Activated gamma-delta T cell treated with Interleukin-2 at 50 U/mL for 16 hours (primary cell): Measurements from ENCODE around the gene TTBK2.

Experiments used
- DNase-seq: peaks from one replicate; pipeline ENCODE4 v3.0.0-alpha.2; 2020

Gene TTBK2

DNA sequence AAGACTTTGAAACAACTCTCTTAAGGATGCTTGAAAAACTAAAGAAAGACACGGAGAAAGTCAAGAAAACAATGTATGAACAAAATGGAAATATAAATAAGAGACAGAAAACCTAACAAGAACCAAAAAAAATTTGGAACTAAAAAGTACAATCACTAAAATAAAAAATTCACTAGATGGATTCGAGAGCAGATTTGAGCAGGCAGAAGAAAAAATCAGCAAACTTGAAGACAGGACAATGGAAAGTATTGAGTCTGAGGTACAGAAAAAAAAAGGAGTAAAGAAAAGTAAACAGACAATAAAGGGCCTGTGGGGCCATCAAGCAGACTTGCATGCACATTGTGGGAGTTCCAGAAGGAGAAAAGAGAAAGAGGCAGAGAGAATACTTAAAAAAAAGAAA, 170.3 kb downstream of the TTBK2 start:
- no peak for DNase-seq

DNA sequence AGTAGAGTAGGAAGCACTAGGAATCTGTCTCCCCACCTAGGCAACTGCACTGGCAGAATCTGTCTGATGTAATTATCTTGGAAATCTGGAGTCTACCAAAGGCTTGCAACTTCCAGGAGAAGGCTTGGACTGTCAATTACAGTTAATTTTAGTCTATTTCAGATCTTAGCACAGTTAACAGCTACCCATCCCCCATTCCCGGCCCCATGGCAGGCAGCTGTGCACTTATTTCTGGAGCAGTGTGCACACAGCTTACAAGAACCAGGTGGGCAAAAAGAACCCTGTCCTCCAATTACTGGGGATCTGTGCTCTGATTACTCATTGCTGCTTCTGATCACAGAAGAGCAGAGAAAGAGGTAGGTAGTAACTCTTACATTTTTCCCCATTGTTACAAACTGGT, 171.3 kb downstream of the TTBK2 start:
- no peak for DNase-seq

DNA sequence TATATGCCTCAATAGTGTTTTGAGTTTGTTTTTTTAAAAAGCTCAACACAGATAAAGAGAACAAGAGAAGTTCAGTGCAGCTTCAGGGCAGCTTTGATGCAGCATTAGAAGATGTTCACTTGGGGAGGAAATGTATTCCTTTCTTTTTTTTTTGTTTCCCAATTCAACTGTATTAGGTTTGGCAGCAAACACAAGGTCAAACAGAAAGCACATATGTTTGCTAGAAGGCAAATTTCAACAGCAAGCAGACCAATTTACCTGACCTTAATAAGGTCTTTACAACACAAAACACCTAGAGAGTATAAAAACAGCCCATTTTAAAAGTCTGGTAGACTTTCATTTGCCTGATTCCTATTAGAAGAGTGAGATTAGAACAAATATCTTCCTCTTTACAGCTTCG, 176.4 kb downstream of the TTBK2 start:
- DNase-seq = no peak

DNA sequence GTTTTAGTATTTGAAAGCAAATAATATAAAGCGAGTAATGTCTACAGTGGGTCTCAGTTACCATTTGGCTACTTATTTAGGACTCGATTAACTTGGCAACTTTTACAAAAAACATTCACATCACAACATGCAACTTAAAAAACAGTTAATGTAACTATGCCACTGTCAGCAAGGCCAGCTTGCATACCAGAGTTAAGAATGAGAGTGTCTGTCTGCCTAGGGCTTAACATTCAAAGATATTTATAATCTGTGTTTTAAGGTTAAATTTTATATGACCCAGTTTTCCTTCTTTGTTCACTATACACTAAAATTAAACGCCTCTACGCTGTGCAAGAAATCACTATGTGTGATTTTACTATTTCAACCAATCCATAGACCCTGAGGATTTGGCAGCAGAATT, 178.4 kb downstream of the TTBK2 start:
- no peak for DNase-seq

DNA sequence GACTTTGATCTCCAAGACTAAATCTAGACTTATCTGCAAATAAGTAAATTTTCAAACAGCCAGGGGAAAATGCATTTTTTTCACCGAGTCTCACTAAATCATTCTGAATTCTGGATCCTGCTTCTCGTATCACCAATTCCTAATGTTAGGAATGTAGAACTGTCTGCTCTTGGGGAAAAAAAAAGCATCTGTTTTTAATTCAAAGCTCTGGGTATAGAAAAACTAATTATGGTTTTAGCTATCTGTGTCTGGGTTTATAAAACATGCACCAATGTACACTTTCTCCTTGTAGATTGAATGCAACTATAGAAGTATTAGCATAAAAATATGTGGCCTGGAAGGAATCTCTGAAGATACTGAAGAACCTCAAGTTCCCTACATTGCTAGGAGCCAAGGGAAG, 178.9 kb downstream of the TTBK2 start:
- DNase-seq = no peak

DNA sequence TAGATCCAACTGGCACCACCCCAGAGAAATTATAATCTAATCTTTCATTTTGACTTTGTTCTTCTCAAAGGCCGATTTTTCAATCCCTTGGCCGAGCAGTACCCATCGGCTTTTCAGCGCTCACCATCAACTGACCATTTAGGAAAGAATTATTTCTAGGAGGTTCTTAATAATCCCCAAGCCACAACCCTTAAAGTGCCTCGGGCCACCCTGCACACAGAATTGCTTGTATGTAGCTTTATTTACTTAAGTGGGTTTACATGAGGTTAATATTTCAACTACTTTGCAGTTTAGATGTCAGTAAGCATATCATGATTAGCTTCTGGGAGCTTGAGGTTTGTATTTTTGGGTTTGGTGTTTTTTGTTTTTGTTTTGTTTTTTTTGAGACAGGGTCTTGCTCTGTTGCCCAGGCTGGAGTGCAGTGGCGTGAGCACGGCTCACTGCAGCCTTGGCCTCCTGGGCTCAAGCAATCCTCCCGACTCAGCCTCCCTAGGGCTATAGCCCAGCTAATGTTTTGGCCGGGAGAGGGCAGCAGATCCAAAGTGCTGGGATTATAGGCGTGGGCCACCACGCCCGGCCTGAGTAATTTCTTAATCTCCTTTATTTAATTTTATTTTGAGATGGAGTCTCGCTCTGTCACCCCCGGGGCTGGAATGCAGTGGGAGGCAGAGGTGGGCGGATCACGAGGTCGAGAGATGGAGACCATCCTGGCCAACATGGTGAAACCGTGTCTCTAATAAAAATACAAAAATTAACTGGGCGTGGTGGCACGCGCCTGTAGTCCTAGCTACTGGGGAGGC, 182.8 kb downstream of the TTBK2 start:
- DNase-seq = no peak

DNA sequence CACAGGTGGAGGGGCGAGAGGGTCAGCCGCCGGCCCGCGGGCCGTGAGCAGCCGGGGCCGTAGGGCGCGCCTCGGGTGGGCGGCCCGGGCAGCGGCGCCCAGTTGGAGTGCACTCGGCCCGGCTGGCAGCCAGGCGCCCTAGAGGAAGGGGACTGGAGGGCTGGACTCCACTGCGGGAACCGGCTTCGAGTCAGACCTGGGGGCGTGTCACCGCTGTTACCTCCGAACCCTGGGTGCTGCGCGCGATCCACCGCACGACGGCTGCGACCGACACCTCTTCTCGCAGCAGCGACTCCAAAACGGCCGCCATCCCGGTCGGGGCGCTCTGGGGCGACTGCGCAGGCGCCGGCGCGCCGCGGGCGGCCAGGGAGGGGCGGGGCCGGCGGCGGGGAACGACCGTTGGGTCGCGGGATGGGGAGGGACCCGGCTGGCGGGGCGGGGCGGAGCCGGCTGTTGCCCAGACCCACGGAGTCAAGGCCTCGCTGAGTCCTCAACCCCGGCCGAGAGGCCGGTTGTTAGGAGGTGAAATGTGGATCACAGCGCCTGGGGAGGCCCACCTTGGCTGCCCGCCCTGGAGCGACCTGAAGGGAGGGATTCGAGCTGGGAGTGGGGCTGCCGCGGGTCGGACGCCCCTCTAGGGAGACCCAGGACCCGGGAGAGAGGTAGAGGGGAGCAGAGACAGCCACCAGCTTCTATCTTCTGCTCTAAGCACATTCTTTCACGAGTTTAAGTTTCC, 183.6 kb downstream of the TTBK2 start, which contains the start of gene CDAN1:
CDAN1 (minus strand) TSS at position 336 of the 736 bp plus-strand sequence; CDS start at position 310, 26 bp downstream.
- DNase-seq = peak; percentile 91

DNA sequence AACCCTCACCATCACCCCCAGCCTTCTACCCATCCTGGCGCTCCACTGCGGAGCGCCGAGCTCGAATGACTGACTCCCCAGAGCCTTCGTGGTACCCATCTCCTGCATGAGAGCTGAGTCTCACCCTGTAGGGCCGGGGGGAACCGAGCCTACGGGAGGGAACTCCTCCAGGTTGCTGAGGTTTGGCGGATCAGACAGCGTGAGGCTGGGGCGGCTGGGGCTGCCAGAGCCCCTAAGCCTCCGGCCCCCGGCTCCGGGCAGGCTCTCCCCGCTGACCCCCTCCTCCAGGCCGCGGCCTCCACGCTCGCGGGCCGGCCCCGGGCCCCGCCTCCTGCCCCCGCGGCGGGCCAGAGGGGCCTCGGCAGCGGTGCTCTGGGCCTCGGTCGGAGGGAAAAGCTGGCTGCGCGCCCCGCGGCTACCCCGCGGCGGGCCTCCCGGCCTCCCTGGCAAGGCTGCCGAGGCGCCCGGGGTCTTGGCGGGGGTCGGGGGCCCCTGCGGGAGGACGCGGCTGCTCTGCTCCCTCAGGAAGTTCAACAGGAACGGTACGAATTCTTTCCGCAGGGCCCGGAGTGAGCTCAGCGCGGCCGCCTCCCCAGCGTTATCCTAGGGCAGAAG, 184.3 kb downstream of the TTBK2 start:
- no peak for DNase-seq

DNA sequence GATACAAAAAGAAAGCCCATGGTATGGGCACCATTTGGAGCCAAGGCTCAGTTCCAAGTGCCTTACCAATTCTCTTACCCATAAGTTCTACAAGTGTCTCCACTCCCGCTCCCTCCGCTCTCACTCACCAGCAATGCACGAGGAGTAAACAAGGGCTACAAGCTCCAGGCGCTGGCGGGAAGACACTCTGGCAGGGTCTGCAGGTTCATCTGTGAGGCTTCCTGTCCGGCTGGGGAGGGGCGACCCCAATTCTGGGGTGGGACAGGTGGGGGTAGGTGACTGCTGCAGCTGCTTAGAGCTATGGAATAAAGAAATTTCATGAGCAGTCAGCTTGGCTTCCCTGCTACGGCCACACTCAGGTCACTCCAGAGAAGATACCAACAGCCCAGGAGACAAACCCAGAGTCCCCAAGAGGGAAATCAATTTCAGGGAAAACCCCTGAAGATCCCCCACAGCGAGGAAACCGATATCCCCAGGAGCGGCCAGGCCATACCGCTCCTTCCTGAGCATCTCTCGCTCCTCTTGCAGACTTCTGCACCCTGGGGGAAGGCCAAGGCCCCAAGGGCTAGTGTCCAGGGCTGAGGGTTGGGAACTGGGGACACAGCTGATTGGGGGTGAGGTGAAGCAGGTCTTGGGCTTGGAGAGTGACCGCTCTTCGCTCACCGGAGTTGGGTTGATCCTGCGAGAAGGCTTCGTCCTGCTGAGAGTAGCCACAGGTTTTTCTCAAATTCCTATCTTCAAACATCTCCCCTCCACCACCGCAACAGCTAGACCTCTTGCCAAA, 185.0 kb downstream of the TTBK2 start:
- DNase-seq = no peak

DNA sequence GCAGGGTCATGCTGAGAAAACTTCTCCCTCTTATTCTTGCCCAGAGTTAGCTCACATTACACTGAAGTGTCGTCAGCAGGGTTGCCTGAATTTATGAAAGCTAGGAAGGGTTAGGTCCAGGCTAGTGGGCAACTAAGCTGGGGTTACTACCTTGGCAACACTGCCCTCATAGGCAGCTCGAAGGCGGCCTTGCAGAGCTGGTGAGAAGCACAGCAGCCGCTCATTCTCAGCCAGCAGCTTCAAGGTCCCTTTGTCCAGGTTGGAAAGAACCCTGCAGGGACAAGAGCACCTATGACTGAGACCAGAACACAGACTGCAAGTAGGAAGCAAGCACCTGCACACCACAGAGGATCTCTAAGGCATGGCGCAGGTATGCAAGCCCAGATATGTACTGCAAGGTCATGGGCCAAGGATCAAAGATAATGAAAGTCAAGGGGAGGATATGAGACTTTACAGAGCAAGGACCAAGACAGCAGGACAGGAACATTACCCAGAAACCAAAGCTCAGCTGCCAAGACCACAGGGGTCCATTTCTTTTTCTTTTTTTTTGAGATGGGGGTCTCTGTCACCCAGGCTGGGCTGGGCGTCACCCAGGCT, 186.4 kb downstream of the TTBK2 start:
- no peak for DNase-seq

DNA sequence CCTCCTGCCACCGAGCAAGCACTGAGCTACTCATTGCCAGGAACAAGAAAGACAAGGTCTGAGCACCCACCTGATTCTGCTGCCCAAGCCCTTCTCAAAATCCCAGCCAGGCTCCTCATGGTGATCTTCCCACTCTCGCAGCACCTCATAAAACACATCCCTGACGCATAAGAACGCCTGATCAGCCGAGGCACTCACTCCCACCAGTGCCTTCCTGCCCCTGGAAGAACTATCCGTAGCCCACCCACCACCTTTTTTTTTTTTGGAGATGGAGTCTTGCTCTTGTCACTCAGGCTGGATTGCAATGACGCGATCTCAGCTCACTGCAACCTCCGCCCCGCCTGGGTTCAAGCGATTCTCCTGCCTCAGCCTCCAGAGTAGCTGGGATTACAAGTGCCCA, 187.6 kb downstream of the TTBK2 start:
- no peak for DNase-seq

DNA sequence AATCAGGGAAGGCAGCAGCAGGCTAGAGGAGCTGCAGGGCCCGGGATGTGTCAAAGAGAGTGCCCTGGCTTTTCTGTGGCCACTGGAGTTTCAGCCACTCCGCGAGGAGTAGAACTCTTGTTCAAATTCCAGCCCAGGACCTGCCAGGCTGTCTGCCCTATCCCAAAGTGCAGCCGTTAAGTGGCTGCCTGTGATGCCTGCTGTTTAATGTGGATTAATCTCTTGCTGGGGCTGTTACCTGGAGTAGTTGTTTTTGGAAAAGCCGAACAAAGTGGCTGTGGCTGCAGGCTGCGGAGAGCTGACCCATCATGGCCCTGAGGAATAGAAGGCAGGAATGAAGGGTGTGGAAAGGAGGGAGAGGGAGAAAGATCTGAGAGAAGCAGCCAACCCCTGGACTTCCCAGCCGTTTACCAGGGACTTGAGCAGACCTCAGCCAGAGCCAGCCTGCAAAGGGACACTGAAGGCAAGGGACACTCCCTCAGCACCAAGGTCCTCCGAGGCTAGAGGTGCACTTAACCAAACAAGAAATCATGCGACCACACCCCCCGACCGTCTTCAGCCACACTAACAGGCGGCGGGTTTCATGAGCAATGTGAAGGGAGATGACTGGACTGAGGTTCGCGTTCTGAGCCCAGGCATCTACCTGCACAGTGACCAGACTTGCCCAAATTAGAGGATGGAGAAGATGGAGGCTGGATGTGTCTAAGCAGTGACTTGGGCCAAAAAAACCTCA, 188.3 kb downstream of the TTBK2 start:
- no peak for DNase-seq

DNA sequence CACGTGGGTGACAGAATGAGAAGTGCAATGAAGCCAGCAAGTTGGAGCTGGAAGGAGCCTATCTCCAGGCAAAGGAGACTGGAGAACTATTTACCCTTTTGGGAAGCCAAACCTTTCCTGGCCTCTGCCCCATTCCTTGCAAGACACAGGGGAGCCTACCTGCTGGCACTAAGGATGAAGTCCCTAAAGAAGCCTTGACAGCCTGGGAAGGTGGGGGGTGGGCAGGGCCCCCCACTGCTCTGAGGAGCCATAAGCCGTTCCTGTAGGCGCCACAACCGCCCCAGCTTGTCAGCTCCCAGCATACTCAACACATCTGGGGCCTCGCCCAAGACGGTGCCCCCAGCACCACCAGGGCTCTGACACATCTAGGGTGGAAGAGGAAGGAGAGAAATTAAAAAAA, 189.1 kb downstream of the TTBK2 start:
- no peak for DNase-seq

DNA sequence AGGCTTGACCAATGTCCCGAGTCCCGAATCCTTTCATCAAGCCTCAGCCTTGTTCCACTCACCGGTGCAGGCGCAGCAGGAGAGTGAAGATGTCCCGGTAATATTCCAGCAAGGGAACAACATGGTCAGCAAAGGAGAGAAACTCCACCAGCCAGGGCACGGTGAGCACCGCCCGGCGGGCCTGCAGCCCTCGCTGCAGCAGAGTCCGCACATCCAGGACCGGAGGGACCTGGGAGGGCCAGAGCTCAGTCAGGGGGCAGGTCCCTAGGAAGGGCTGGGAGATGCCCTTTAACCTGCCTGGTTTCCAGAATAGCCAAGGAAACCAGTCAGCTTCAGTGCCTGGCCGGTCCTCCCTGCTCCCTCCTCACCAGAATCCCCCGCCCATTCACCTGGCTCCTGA, 190.0 kb downstream of the TTBK2 start:
- DNase-seq = no peak

DNA sequence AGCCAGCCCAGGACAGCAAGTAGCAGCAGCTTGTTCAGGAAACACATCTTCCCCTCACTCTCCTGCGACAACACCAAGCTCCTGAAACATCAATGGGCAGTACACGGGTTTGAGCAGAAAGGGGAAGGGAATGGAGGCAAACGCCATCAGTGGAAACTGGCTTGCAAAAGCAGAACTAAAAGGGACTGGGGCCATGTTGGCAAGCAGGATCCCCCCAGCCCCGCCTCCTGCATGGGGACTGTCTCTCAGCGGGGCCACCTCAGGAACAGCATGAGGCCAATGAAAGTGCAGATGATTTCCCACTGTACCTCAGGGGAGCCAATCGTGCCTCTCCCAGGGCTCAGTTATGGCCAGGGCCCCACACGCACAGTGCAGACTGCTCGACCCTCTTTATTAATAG, 190.4 kb downstream of the TTBK2 start:
- DNase-seq = no peak

DNA sequence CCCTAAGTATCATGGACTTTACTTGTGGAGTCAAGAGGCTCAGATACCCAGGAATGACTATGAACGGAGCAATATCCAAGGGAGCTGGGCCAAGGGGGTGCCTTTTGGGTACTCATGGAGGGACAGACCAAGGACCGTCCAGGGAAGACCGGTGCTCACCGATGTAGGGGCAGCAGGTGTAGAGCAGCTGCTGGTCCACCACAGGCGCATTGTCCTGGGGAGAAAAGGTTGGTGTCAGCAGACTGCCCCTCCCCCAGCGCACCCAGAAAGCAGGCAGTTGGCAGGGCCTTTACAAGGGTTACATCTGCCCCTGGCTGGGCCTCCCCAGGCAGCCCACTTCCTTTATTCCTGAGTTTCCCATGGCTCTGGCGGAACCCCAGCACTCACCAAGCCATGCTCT, 191.2 kb downstream of the TTBK2 start:
- no peak for DNase-seq

DNA sequence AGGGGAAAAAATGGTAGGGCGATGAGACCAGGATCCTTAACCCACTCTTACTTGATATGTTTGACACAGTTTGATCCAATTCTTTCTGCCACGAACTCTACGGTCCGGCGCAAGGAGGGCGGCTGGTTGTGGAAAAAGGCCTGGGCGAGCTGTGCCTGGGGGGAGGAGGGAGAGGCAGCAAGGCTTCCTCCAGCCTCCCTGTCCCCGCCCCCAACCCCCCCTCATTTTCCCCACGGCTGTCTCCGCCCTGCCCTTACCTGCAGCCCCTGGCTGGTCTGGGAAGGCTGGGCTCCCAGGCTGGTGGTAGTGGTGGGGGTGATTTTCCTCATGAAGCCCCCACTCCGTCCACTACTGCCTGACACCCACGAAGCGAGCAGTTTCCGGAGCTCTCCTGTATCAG, 191.6 kb downstream of the TTBK2 start:
- DNase-seq = no peak

DNA sequence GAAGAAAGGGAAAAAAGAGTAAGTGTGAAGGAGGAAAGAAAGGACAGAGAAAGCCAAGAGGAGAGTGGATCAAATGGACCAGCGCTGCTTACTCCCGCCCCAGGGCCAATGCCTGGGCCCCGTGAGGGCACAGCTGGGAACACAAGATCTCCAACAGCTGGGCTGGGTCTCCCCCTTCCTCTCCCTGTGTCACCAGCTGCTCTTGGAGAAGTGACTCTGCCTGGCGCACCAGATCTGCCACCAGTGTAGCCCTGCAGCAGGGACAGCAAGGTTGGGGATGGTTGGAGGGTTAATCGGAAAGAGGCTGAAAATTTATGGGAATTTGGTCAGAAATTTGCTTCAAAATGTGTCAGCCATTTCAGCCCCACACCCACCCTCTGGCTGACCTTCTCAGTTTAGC, 192.0 kb downstream of the TTBK2 start:
- no peak for DNase-seq

DNA sequence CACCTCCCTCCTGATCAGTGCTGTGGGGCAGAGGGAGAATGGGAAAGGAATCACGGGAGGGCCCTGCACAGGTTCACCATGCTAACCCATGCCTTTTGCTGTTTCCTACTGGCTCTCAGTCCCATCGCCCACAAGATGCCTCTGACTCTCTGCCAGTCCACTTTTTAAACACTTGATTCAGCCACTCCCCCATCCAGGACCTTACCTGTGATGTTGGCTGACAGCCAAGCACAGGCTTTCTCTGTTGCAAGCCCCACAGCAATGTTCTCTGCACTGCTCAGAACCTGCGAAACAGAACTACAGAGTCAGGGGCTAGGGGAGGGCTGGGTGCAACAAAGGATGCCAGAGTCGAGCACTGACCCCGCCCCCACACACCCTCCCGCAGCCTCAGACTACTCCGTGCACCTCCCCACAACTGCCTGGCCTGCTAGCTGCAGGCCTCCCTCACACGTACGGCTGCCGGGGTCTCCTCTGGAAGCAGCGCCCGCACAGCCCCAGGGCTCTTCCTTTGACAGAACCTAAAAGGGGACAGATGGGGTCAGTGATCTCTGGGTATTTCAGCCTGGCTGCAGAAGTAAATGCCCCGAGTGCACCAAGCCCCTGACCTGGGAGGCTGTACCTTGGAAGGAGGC, 192.7 kb downstream of the TTBK2 start:
- DNase-seq = no peak

DNA sequence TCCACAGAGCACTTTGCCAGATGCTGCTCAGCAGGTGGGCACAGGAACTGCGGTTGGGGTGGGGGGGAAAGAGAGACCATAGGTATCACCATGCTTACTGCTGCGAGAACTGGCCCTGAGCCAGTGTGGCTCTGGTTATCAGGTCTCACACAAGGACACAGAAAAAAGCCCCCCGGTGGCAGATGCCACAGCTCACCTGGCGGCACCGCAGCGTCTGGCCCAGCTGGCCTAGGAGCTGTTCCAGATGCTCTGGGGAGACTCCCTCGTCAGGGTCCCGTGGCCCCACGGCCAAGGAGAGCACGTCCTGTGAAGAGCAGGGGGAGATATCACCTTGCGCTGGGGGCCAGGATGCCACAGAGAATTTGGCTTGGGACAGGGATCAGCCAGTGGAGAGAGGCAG, 194.5 kb downstream of the TTBK2 start:
- DNase-seq = no peak

DNA sequence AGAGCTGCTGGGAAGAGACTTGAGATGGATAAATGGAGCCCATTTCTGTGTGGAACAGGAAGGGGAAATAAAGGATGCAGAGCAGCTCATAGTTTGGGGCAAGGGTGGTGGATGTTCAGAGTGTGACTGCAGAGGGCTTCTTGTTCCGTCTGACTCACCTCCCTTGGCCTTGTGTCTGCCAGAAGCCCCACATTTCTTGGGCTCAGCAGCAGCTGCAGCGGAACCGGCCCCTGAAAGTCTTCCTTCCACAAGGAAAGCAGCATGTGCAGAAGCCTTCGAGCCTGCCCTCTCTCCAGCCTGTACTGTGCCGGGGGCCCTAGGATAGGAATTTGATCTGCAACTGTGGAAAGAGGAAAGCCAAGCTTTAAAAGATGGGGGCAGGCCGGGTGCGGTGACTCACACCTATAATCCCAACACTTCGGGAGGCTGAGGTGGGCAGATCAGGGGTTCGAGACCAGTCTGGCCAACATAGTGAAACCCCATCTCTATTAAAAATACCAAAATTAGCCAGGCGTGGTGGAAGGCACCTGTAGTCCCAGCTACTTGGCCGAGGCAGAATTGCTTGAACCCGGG, 195.2 kb downstream of the TTBK2 start:
- DNase-seq = no peak
